Calu3 (cell line): Measurements from ENCODE around the gene GFOD1. TPM values are rescaled to one million over a fixed set of nuclear protein-coding genes. Genes with fewer than 3 reads are reported as not detected.

Source experiments
- BruUV-seq: library from RNA; stranded (reverse); fragments of 400-500 nt; replicated peaks from 2 replicates; lab custom pipeline; 2021; lab: Mats Ljungman, UMichigan
- CTCF ChIA-PET: fragments of 300-600 bp; sonication (Branson Sonifier 250); formaldehyde crosslinking; loops from one replicate; lab custom pipeline; 2022; ENCODE audit warnings: antibody characterized with exemption; lab: Charles Lee
- DNase-seq: peaks from one replicate; pipeline ENCODE4 v3.0.0; 2022
- H3K27ac Mint-ChIP-seq: one replicate; pipeline ENCODE4 v1.8.0; 2022; ENCODE audit warnings: mixed read lengths; ENCODE audit not compliant: unreplicated experiment
- H3K27me3 Mint-ChIP-seq: one replicate; pipeline ENCODE4 v1.8.0; 2022; ENCODE audit warnings: mixed read lengths; ENCODE audit not compliant: unreplicated experiment
- H3K36me3 Mint-ChIP-seq: one replicate; pipeline ENCODE4 v1.8.0; 2022; ENCODE audit warnings: mild to moderate bottlenecking, moderate library complexity, mixed read lengths; ENCODE audit not compliant: insufficient read depth, unreplicated experiment
- H3K4me1 Mint-ChIP-seq: one replicate; pipeline ENCODE4 v1.8.0; 2022; ENCODE audit warnings: mild to moderate bottlenecking, low read depth, mixed read lengths; ENCODE audit not compliant: unreplicated experiment
- H3K4me3 Mint-ChIP-seq: one replicate; pipeline ENCODE4 v1.8.0; 2022; ENCODE audit warnings: mild to moderate bottlenecking, low read depth, moderate library complexity, mixed read lengths; ENCODE audit not compliant: unreplicated experiment
- H3K9me3 Mint-ChIP-seq: one replicate; pipeline ENCODE4 v1.8.0; 2022; ENCODE audit warnings: low read depth, mixed read lengths; ENCODE audit not compliant: unreplicated experiment
- CTCF ChIP-seq: fragments of 200-600 bp; IDR thresholded peaks from one replicate; pipeline ENCODE4 v1.8.0; 2022; ENCODE audit warnings: antibody characterized with exemption; ENCODE audit not compliant: unreplicated experiment
- intact Hi-C: fragments of 100-400 bp; cut with micrococcal nuclease; formaldehyde crosslinking; loops from one replicate; pipeline ENCODE4 v1.10.0; 2022; ENCODE audit not compliant: unreplicated experiment
- total RNA-seq: library from RNA; stranded (reverse); gene quantifications from 2 replicates; pipeline ENCODE4 v1.2.3, GENCODE V29; 2022

The GFOD1 gene
- total RNA-seq, 1 experiment from 2014 or later, result 9.5 TPM

- H3K9me3 Mint-ChIP-seq, result no peaks in the 10 kb centered on the region
- no peak for TF ChIP-seq CTCF
- H3K27me3 Mint-ChIP-seq, result no peaks in the 10 kb centered on the region
- H3K4me3 Mint-ChIP-seq, result no peak overlapping the region
- intact Hi-C loops, result no loop called here
- no TSS peak for BruUV-seq
- no peak for DNase-seq
- CTCF ChIA-PET, result no interaction called here
- H3K4me1 Mint-ChIP-seq, result peaks cover 33% of the 10 kb centered on the region
- H3K27ac Mint-ChIP-seq, result no peak overlapping the region
- H3K36me3 Mint-ChIP-seq, result peaks cover 3% of the 10 kb centered on the region
These were observed 8.9 kb downstream of the GFOD1 start for GRCh38 chr6:13478525-13478966.

- Mint-ChIP-seq H3K36me3 (peaks cover 5% of the 10 kb centered on the region), H3K27me3 (no peaks in the 10 kb centered on the region), H3K4me3 (no peak overlapping the region), H3K27ac (no peak overlapping the region), H3K9me3 (no peaks in the 10 kb centered on the region), H3K4me1 (peaks cover 16% of the 10 kb centered on the region)
- no TSS peak for BruUV-seq
- intact Hi-C loops, result no loop called here
- no peak for DNase-seq
- no peak for TF ChIP-seq CTCF
- CTCF ChIA-PET, result interaction anchor here (1.4 kb wide), 1 partner anchor 79 kb away, joined by 3 read pairs; no protein-coding TSS in a partner anchor
These were observed 12.6 kb downstream of the GFOD1 start for GRCh38 chr6:13474787-13475186.

- Mint-ChIP-seq H3K27me3 (no peaks in the 10 kb centered on the region), H3K4me3 (no peak overlapping the region), H3K36me3 (peaks cover 5% of the 10 kb centered on the region), H3K9me3 (no peaks in the 10 kb centered on the region), H3K27ac (no peak overlapping the region), H3K4me1 (peaks cover 11% of the 10 kb centered on the region)
- CTCF ChIA-PET, result interaction anchor here (1.4 kb wide), 1 partner anchor 79 kb away, joined by 3 read pairs; no protein-coding TSS in a partner anchor
- no peak for TF ChIP-seq CTCF
- intact Hi-C loops, result no loop called here
- no peak for DNase-seq
- no TSS peak for BruUV-seq
These were observed 13.0 kb downstream of the GFOD1 start for GRCh38 chr6:13474360-13474759.

- no peak for DNase-seq
- Mint-ChIP-seq H3K36me3 (peaks cover 5% of the 10 kb centered on the region), H3K27me3 (no peaks in the 10 kb centered on the region), H3K4me3 (no peak overlapping the region), H3K4me1 (peaks cover 10% of the 10 kb centered on the region), H3K9me3 (no peaks in the 10 kb centered on the region), H3K27ac (no peak overlapping the region)
- no peak for TF ChIP-seq CTCF
- intact Hi-C loops, result no loop called here
- no TSS peak for BruUV-seq
- CTCF ChIA-PET, result interaction anchor here (1.4 kb wide), 1 partner anchor 78 kb away, joined by 3 read pairs; no protein-coding TSS in a partner anchor
These were observed 13.6 kb downstream of the GFOD1 start for GRCh38 chr6:13473768-13474165.
